Measurements from ENCODE around the gene CELSR1.

The CELSR1 gene

GRCh38 chr22:46364341-46365165 lies 172.9 kb downstream of the CELSR1 start:
- Histone ChIP-seq H3K4me1 (ENCODE audit: low read length) (peaks cover 33% of the 10 kb centered on the region), H3K36me3 (replicated peaks; ENCODE audit: low read depth, low read length) (peaks cover 11% of the 10 kb centered on the region), H4K20me1 (ENCODE audit: insufficient read depth, low read length) (no peaks in the 10 kb centered on the region), H3K79me2 (ENCODE audit: low read length) (no peaks in the 10 kb centered on the region), H3K27ac (ENCODE audit: low read length) (no peak overlapping the region), H3K9ac (ENCODE audit: low read length) (no peak overlapping the region), H3K4me3 (ENCODE audit: low read length) (no peak overlapping the region), H3K9me3 (ENCODE audit: insufficient read depth, low read length) (no peaks in the 10 kb centered on the region), H3K4me2 (ENCODE audit: low read length) (no peak overlapping the region), H3K27me3 (ENCODE audit: low read depth, low read length) (peaks cover 5% of the 10 kb centered on the region; the same call in 1 of the 2 replicates), H2AFZ (ENCODE audit: low read depth, low read length) (no peak overlapping the region)
- TF ChIP-seq EZH2phosphoT487 (IDR thresholded peaks at IDR 0.05; ENCODE audit: low read depth) (no peak), CTCF (IDR thresholded peaks at IDR 0.05; ENCODE audit: low read depth, low read length) (no peak)

- Histone ChIP-seq H3K4me1 (ENCODE audit: low read length) (peaks cover 33% of the 10 kb centered on the region), H3K79me2 (ENCODE audit: low read length) (no peaks in the 10 kb centered on the region), H3K36me3 (replicated peaks; ENCODE audit: low read depth, low read length) (peaks cover 13% of the 10 kb centered on the region), H3K27me3 (ENCODE audit: low read depth, low read length) (peaks cover 5% of the 10 kb centered on the region; the same call in 1 of the 2 replicates), H3K4me2 (ENCODE audit: low read length) (no peak overlapping the region), H4K20me1 (ENCODE audit: insufficient read depth, low read length) (no peaks in the 10 kb centered on the region), H3K9ac (ENCODE audit: low read length) (no peak overlapping the region), H3K9me3 (ENCODE audit: insufficient read depth, low read length) (no peaks in the 10 kb centered on the region), H3K27ac (ENCODE audit: low read length) (no peak overlapping the region), H3K4me3 (ENCODE audit: low read length) (no peak overlapping the region), H2AFZ (ENCODE audit: low read depth, low read length) (no peak overlapping the region)
- TF ChIP-seq CTCF (IDR thresholded peaks at IDR 0.05; ENCODE audit: low read depth, low read length) = no peak
- TF ChIP-seq EZH2phosphoT487 (IDR thresholded peaks at IDR 0.05; ENCODE audit: low read depth) = no peak
These were observed 173.7 kb downstream of the CELSR1 start for GRCh38 chr22:46363611-46364321.

- no peak for TF ChIP-seq CTCF (IDR thresholded peaks at IDR 0.05; ENCODE audit: low read depth, low read length)
- no peak for TF ChIP-seq EZH2phosphoT487 (IDR thresholded peaks at IDR 0.05; ENCODE audit: low read depth)
- no peaks in the 10 kb centered on the region for H3K9me3 ChIP-seq (ENCODE audit: insufficient read depth, low read length)
- H3K27me3 ChIP-seq (ENCODE audit: low read depth, low read length) = peaks cover 5% of the 10 kb centered on the region; the same call in 1 of the 2 replicates
- H3K36me3 ChIP-seq (replicated peaks; ENCODE audit: low read depth, low read length) = peaks cover 13% of the 10 kb centered on the region
- no peak overlapping the region for H2AFZ ChIP-seq (ENCODE audit: low read depth, low read length)
- no peak overlapping the region for H3K4me3 ChIP-seq (ENCODE audit: low read length)
- H3K4me1 ChIP-seq (ENCODE audit: low read length) = peaks cover 33% of the 10 kb centered on the region
- H3K79me2 ChIP-seq (ENCODE audit: low read length) = no peaks in the 10 kb centered on the region
- H3K9ac ChIP-seq (ENCODE audit: low read length) = no peak overlapping the region
- no peaks in the 10 kb centered on the region for H4K20me1 ChIP-seq (ENCODE audit: insufficient read depth, low read length)
- peak overlapping the region; percentile 38; the same call in 1 of the 2 replicates for H3K27ac ChIP-seq (ENCODE audit: low read length)
- H3K4me2 ChIP-seq (ENCODE audit: low read length) = peak overlapping the region; percentile 56
These were observed 174.4 kb downstream of the CELSR1 start for GRCh38 chr22:46362934-46363515.

Measured in OCI-LY3 (cell line).